Measurements from ENCODE around the gene ELANE. TPM values are rescaled to one million over a fixed set of nuclear protein-coding genes. Genes with fewer than 3 reads are reported as not detected.
A peak's percentile ranks its signal among the peaks of the same experiment; 100 is the strongest.

Gene ELANE
- total and polyA plus RNA-seq, 4 donors = 0.17 to 37.4 (median 1.8) TPM

GRCh38 chr19:861141-861755 lies 9.1 kb downstream of the ELANE start:
- 66% methylated on average over 34 of the region's 35 CpGs for WGBS
- no peak for TF ChIP-seq HNF4G (IDR thresholded peaks at IDR 0.05)
- no peak for TF ChIP-seq SP1 (IDR thresholded peaks at IDR 0.05)
- TF ChIP-seq, protein P1, sequence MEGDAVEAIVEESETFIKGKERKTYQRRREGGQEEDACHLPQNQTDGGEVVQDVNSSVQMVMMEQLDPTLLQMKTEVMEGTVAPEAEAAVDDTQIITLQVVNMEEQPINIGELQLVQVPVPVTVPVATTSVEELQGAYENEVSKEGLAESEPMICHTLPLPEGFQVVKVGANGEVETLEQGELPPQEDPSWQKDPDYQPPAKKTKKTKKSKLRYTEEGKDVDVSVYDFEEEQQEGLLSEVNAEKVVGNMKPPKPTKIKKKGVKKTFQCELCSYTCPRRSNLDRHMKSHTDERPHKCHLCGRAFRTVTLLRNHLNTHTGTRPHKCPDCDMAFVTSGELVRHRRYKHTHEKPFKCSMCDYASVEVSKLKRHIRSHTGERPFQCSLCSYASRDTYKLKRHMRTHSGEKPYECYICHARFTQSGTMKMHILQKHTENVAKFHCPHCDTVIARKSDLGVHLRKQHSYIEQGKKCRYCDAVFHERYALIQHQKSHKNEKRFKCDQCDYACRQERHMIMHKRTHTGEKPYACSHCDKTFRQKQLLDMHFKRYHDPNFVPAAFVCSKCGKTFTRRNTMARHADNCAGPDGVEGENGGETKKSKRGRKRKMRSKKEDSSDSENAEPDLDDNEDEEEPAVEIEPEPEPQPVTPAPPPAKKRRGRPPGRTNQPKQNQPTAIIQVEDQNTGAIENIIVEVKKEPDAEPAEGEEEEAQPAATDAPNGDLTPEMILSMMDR (IDR thresholded peaks at IDR 0.05; ENCODE audit: low read depth, low read length, missing input control) = no peak
- TF ChIP-seq NR2F2 (IDR thresholded peaks at IDR 0.05) = no peak
- TF ChIP-seq YY1 (IDR thresholded peaks at IDR 0.05) = no peak
- TF ChIP-seq HNF4A (conservative IDR thresholded peaks at IDR 0.05) = no peak
- TF ChIP-seq RAD21 (IDR thresholded peaks at IDR 0.05) = no peak
- TF ChIP-seq EGR1 (IDR thresholded peaks at IDR 0.05; ENCODE audit: low read depth in 2 of 2) = no peak
- TF ChIP-seq, protein P2, sequence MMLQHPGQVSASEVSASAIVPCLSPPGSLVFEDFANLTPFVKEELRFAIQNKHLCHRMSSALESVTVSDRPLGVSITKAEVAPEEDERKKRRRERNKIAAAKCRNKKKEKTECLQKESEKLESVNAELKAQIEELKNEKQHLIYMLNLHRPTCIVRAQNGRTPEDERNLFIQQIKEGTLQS (IDR thresholded peaks at IDR 0.05) = no peak
- no peak for TF ChIP-seq ZBTB33 (IDR thresholded peaks at IDR 0.05)
- no peak for TF ChIP-seq FOXA2 (IDR thresholded peaks at IDR 0.05)
- Histone ChIP-seq H3K27me3 (ENCODE audit: control insufficient read depth in 4 of 4, insufficient read depth in 4 of 4, low read length in 3 of 4) (no peaks in the 10 kb centered on the region), H3K9ac (ENCODE audit: low read depth in 1 of 2, low read length in 2 of 2) (no peak overlapping the region), H3K9me3 (ENCODE audit: control insufficient read depth in 4 of 4, low read length in 3 of 4) (peaks cover 0 to 1% (median 0%) of the 10 kb centered on the region in 4 donors), H3K27ac (ENCODE audit: low read depth in 1 of 2, low read length in 2 of 2) (no peak overlapping the region), H3K4me3 (ENCODE audit: low read depth in 1 of 3, low read length in 3 of 3) (no peak overlapping the region), H3K36me3 (ENCODE audit: control insufficient read depth in 4 of 4, insufficient read depth in 3 of 4, low read depth in 1 of 4, low read length in 3 of 4) (no peaks in the 10 kb centered on the region), H3K4me1 (ENCODE audit: control insufficient read depth in 4 of 4, insufficient read depth in 4 of 4, low read length in 3 of 4) (peaks cover 0 to 20% (median 11%) of the 10 kb centered on the region in 4 donors)
- no peak for DNase-seq (ENCODE audit: low spot score)

GRCh38 chr19:861756-862580 lies 9.9 kb downstream of the ELANE start:
- H3K27ac ChIP-seq (ENCODE audit: low read depth in 1 of 2, low read length in 2 of 2) = no peak overlapping the region
- H3K4me3 ChIP-seq (ENCODE audit: low read depth in 1 of 3, low read length in 3 of 3) = no peak overlapping the region
- TF ChIP-seq FOXA2 (IDR thresholded peaks at IDR 0.05) (no peak), FOXA1 (IDR thresholded peaks at IDR 0.05) (no peak), GABPA (IDR thresholded peaks at IDR 0.05 in 1 of 2, conservative IDR thresholded peaks at IDR 0.05 in 1 of 2) (no peak), MAX (IDR thresholded peaks at IDR 0.05) (no peak), NR2F2 (IDR thresholded peaks at IDR 0.05) (no peak), YY1 (IDR thresholded peaks at IDR 0.05) (no peak), RAD21 (IDR thresholded peaks at IDR 0.05) (no peak), HNF4A (conservative IDR thresholded peaks at IDR 0.05) (no peak), SP1 (IDR thresholded peaks at IDR 0.05) (no peak), HNF4G (IDR thresholded peaks at IDR 0.05) (no peak), JUND (IDR thresholded peaks at IDR 0.05) (no peak), EGR1 (IDR thresholded peaks at IDR 0.05; ENCODE audit: low read depth in 2 of 2) (no peak)
- TF ChIP-seq, protein P2 (IDR thresholded peaks at IDR 0.05) = no peak
- TF ChIP-seq, protein P3, sequence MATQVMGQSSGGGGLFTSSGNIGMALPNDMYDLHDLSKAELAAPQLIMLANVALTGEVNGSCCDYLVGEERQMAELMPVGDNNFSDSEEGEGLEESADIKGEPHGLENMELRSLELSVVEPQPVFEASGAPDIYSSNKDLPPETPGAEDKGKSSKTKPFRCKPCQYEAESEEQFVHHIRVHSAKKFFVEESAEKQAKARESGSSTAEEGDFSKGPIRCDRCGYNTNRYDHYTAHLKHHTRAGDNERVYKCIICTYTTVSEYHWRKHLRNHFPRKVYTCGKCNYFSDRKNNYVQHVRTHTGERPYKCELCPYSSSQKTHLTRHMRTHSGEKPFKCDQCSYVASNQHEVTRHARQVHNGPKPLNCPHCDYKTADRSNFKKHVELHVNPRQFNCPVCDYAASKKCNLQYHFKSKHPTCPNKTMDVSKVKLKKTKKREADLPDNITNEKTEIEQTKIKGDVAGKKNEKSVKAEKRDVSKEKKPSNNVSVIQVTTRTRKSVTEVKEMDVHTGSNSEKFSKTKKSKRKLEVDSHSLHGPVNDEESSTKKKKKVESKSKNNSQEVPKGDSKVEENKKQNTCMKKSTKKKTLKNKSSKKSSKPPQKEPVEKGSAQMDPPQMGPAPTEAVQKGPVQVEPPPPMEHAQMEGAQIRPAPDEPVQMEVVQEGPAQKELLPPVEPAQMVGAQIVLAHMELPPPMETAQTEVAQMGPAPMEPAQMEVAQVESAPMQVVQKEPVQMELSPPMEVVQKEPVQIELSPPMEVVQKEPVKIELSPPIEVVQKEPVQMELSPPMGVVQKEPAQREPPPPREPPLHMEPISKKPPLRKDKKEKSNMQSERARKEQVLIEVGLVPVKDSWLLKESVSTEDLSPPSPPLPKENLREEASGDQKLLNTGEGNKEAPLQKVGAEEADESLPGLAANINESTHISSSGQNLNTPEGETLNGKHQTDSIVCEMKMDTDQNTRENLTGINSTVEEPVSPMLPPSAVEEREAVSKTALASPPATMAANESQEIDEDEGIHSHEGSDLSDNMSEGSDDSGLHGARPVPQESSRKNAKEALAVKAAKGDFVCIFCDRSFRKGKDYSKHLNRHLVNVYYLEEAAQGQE (IDR thresholded peaks at IDR 0.05) = no peak
- no peak overlapping the region for H3K9ac ChIP-seq (ENCODE audit: low read depth in 1 of 2, low read length in 2 of 2)
- peaks cover 0 to 1% (median 0%) of the 10 kb centered on the region in 4 donors for H3K9me3 ChIP-seq (ENCODE audit: control insufficient read depth in 4 of 4, low read length in 3 of 4)
- no peaks in the 10 kb centered on the region for H3K27me3 ChIP-seq (ENCODE audit: control insufficient read depth in 4 of 4, insufficient read depth in 4 of 4, low read length in 3 of 4)
- H3K36me3 ChIP-seq (ENCODE audit: control insufficient read depth in 4 of 4, insufficient read depth in 3 of 4, low read depth in 1 of 4, low read length in 3 of 4) = no peaks in the 10 kb centered on the region
- 26% methylated on average over 60 of the region's 60 CpGs for WGBS
- peaks cover 0 to 20% (median 11%) of the 10 kb centered on the region in 4 donors for H3K4me1 ChIP-seq (ENCODE audit: control insufficient read depth in 4 of 4, insufficient read depth in 4 of 4, low read length in 3 of 4)
- DNase-seq (ENCODE audit: low spot score) = peak; percentile 79
